Activated CD4-positive, alpha-beta T cell treated with anti-CD3 and anti-CD28 coated beads, Interleukin-10, Interleukin-2, amounts not matched to agents 100 ng/mL and 50 ng/mL, durations not matched to agents 16 hours and 8 hours (primary cell): Measurements from ENCODE around the gene NUDT9.
"Not testable (repeated sequence)": the region's sequence is repeated elsewhere in the genome, so short reads cannot be mapped to it uniquely, and the experiment has no call there.

Source experiments
- DNase-seq: peaks from one replicate; pipeline ENCODE4 v3.0.0-alpha.2; 2020

NUDT9 gene

DNA sequence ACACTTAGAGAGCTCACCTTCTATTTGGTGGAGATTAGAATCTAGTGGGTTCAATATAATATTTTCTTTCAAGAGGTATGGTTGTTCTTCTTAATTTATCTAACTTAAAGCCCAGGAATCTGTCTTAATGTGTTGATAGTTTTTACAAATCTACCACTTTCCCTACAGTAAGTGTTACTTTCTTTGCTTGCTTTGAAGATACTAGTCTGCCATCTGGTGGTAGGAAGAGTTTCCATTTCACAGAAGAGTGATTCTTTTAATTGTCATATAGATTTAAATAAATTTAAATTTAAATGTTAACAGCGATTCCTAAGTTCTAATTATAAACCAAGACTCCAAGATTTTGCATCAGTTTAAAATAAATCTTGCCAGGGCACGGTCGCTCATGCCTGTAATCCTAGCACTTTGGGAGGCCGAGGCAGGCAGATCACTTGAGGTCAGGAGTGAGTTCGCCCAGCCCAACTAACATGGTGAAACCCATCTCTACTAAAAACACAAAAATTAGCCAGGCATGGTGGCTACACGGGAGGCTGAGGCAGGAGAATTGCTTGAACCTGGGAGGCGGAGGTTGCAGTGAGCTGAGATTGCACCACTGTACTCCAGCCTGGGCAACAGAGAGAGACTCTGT lies 43.5 kb downstream of the NUDT9 start:
- peak; percentile 51 for DNase-seq

GRCh38 chr4:87469390-87469789 lies 47.0 kb downstream of the NUDT9 start:
- DNase-seq: peak; percentile 70

GRCh38 chr4:87476934-87477333 lies 54.6 kb downstream of the NUDT9 start:
- DNase-seq: no peak

DNA sequence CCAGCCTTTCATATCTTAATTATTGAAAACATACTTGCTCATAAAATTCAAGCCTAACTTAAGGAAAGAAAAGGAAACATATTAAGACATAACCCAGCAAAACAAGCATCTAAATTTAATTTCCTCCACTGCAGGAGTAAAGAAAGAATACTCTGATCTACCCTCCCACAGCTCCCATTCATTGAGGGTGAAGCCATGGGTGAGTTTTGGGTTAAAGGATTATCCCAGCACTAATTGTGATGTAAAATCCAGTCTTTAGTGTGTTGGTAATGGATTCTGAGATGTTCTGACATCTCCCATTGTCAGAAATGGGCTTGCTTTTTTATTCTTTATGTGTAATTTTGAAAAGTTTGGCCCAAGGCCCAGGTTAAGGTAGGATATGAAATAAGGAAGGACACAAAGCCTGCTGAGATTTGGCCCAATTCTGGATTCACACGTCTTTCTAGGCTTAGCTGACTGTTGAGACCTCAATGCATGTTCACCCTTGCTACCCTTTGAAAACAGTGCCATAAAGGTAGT lies 56.4 kb downstream of the NUDT9 start:
- no peak for DNase-seq

- no peak for DNase-seq
These were observed 59.0 kb downstream of the NUDT9 start for GRCh38 chr4:87481377-87481776.

GRCh38 chr4:87483247-87483646 lies 60.9 kb downstream of the NUDT9 start:
- DNase-seq: not testable (repeated sequence)

GRCh38 chr4:87488666-87489065 lies 66.3 kb downstream of the NUDT9 start:
- not testable (repeated sequence) for DNase-seq

GRCh38 chr4:87489678-87490077 lies 67.3 kb downstream of the NUDT9 start:
- DNase-seq: no peak

DNA sequence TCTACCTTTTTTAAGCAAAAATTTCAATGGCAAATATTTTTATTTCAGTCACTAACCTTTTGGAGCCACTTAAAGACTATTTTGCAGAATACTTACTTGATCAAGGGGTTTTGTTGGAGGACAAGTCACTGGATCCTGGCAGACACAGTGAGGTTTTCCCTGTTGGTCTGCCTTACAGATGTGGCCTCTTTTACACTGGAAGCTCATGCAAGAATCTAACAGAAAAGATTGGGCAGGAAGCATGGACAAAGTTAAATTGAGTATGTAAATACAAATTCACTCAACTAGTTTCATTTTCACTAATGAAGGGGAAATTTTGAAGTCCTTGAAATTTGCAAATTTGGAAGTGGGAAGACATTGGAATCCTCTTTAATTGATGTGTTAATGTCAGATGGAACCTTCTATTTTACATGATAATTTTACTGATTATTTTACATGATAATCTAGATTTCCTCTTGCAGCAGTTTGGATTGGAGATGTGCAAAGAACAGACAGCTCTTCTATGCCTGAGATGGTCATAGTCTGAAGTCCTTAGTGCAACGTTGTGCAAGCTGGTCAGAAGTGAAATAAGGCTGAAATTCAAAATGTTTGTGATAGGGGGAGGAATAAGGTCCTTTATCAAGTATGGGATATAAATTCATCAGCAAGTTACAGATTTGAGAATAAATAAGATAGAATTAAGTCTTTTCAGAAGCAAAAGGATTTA lies 68.4 kb downstream of the NUDT9 start:
- DNase-seq: no peak

- DNase-seq: no peak
These were observed 69.1 kb downstream of the NUDT9 start for GRCh38 chr4:87491436-87491835.

DNA sequence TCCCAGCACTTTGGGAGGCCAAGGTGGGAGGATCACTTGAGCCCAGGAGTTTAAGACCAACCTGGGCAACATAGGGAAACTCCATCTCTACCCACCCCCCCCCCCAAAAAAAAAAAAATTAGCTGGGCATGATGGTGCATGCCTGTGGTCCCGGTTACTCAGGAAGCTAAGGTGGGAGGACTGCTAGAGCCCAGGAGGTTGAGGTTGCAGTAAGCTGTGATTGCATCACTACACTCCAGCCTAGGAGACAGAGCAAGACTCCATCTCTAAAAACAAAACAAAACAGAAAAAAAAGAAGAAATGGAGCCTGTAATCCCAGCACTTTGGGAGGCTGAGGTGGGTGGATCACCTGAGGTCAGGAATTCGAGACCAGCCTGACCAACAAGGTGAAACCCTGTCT lies 69.5 kb downstream of the NUDT9 start:
- DNase-seq: not testable (repeated sequence)

DNA sequence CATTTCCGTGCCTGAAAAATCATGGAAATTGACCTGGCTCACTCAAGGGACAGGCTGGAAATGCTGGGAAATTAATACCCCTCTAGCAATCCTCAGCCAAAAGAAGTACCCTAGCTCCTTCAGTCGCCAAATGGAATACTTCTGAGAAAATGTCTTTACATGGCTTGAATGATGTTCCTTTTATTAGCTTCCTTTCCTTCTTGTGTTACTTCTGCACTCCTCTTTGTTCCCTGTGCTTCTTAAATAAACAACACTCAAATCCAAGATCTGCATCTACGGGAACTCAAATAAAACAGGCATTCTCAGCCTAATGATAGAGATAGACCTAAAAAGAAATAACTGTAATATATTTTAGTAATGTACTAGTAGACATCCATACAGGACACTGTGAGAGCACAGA lies 70.7 kb downstream of the NUDT9 start:
- no peak for DNase-seq

- DNase-seq: peak; percentile 19
These were observed 74.8 kb downstream of the NUDT9 start for GRCh38 chr4:87497159-87497558.

GRCh38 chr4:87497578-87497977 lies 75.2 kb downstream of the NUDT9 start:
- no peak for DNase-seq

DNA sequence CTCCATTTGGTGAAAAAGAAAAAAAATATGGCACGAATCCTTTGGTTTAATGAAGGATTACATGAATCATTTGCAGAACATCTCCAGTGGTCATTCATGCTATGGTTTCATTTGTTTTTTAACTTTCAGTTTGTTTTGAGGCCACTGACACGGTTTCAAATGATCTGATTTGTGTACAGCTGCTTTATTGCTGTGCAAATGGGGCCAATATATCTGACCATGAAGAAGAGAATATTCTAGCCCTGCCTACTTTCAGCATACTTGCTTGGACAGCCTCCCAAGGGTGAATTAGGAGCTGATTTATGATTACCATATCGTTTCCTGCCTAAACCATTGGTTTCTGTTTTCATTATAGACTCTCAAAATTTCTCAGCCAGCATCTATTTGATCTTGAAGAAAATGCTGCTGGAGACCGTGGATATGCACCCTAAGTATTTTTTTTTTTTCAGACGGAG lies 76.1 kb downstream of the NUDT9 start:
- DNase-seq: peak; percentile 76

DNA sequence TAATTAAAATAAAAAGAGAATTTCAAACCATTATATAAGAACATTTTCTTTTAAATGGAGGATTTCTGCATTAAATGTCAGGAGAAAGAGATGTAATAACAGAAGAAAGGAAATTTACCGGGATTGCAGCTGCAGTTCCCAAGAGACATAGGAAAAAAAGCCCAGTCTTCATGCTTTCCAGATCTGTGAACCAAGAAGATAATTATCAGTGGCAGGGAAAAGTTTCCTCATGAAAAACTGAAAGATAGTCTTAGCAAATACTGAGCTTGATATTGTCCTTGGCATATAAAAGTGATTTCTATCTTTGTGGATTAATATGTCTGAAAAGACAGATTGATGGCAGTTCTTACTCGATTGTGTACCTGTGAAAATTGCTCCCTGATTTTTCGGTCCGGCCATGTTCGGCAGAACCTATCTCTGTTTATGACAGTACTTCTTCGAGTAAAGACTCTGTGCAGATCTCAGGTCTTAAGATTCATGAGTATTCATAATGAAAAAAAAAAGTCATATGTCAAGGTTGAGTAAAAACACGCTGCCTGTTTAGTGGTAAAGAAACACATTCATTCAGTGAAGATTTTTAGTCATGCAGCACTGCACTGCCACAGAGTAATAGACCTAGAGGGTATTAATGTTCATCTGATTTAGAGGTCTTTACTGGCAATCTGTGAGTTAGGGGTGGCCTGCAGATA lies 77.2 kb downstream of the NUDT9 start:
- DNase-seq: peak; percentile 85

GRCh38 chr4:87500092-87500462 lies 77.7 kb downstream of the NUDT9 start:
- DNase-seq: peak; percentile 53

DNA sequence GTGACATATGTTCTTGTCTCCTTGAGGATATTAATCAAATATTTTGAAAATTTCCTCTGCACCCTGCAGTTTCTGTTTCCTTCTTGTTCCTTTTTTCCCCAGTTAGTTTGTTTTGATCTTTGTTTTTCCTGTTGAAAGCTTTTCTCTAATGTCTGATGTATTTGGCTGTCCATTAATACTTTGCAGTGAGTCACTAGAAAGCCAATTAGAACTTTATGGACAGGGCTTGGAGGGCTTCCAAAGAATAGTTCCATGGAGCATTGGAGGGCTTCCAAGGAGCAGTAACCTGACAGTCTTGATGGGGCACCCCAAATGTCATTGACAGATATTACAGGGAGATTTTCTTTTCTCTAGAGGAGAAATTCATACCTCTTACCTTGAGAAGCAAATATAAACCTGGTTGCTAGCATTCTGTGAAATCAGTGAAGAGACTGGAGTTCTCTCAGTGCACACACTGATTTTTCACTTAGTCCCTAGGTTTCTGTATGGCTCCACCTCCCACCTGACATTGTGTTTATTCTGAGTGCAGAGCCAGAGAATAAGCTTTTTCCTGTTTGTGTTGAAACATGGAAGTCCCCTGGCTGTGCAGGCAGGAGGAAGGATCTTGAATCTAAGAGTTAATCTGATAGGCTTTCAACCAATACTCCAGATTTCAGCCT lies 80.3 kb downstream of the NUDT9 start:
- DNase-seq: no peak

DNA sequence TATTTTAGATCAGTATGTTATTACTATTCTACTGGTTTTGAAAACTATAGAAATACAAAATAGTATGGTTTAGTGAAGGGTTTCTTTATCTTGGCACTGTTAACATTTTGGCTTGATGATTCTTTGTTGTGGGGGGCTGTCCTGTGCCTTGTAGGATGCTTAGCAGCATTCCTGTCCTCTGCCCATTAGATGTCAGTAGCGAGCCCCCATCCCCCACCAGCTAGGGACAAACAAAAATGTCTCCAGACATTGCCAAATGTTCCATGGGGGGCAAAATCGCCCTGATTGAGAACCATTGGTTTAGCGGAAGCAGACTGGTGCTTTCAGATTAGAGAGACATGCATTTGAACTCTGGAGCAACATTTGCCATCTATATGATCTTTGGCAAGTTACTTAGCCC lies 83.5 kb downstream of the NUDT9 start:
- no peak for DNase-seq

GRCh38 chr4:87506974-87507701 lies 84.8 kb downstream of the NUDT9 start:
- no peak for DNase-seq
